Body of pancreas (tissue), 4 donors: ENCODE data around the gene REXO4. TPM values are rescaled to one million over a fixed set of nuclear protein-coding genes. Genes with fewer than 3 reads are reported as not detected.
A peak's percentile ranks its signal among the peaks of the same experiment; 100 is the strongest.

Experiments
- ATAC-seq: fragments of 150-250 bp; one replicate; pipeline ENCODE4 v1.9.1; 2016
- DNase-seq, 4 donors: peaks; one replicate each; pipeline ENCODE4 v3.0.0-alpha.2; 2019
- H3K27ac ChIP-seq, 4 donors: fragments of 200-600 bp; sonication (generic); 1 replicate in 3 of 4; 2 replicates in 1 of 4; pipeline versions ENCODE4 v1.5.1 to v1.6.1; 2016 to 2019; ENCODE audit warnings: mild to moderate bottlenecking in 1 of 4, mixed read lengths in 1 of 4, moderate library complexity in 1 of 4
- H3K27me3 ChIP-seq, 2 donors: fragments of 200-600 bp; sonication (generic); one replicate each; pipeline ENCODE4 v1.6.0; 2016; ENCODE audit warnings: mild to moderate bottlenecking in 1 of 2
- H3K36me3 ChIP-seq, 2 donors: fragments of 200-600 bp; sonication (generic); replicated peaks in 1 of 2; 2 replicates each; pipeline ENCODE4 v1.5.1; 2016; ENCODE audit warnings: low read depth in 2 of 2; ENCODE audit not compliant: insufficient read depth in 1 of 2
- H3K4me1 ChIP-seq: fragments of 200-600 bp; sonication (generic); one replicate; pipeline ENCODE4 v1.6.0; 2016
- H3K4me3 ChIP-seq, 2 donors: fragments of 200-600 bp; sonication (generic); 1 replicate in 1 of 2; 2 replicates in 1 of 2; pipeline ENCODE4 v1.5.1; 2016 to 2019
- H3K9me3 ChIP-seq, 3 donors: fragments of 200-600 bp; sonication (generic); 1 replicate in 2 of 3; 2 replicates in 1 of 3; pipeline ENCODE4 v1.5.1; 2016
- POLR2A ChIP-seq, 3 donors: fragments of 450-650 bp; IDR thresholded peaks; one replicate each; pipeline ENCODE4 v1.6.1; 2016; ENCODE audit warnings: antibody characterized with exemption in 3 of 3, mild to moderate bottlenecking in 2 of 3
- WGBS, 2 donors: methylation state at CpG; one replicate each; pipeline ENCODE4 v1.1.5; 2017; 5-methylcytosine and 5-hydroxymethylcytosine counted together
- intact Hi-C: fragments of 100-400 bp; cut with DNase I; formaldehyde crosslinking; loops from one replicate; pipeline ENCODE4 v1.15.1; 2023
- total RNA-seq, 2 donors: library from RNA; depleted of rRNA; stranded (reverse); fragments of >200 nt; gene quantifications; one replicate each; pipeline ENCODE4 v1.1.0, GENCODE V29; 2016
- TF ChIP-seq, protein P1 (sequence below), 7 experiments: fragments of 450-650 bp in 4 of 7; fragments of 200-600 bp in 3 of 7; sonication (generic) in 3 of 7; IDR thresholded peaks; one replicate each; pipeline ENCODE4 v1.5.1; 2016 to 2019; ENCODE audit warnings: antibody characterized with exemption in 7 of 7

The REXO4 gene
- total RNA-seq, 2 donors from 2014 or later = 15.6 to 21.8 TPM

DNA sequence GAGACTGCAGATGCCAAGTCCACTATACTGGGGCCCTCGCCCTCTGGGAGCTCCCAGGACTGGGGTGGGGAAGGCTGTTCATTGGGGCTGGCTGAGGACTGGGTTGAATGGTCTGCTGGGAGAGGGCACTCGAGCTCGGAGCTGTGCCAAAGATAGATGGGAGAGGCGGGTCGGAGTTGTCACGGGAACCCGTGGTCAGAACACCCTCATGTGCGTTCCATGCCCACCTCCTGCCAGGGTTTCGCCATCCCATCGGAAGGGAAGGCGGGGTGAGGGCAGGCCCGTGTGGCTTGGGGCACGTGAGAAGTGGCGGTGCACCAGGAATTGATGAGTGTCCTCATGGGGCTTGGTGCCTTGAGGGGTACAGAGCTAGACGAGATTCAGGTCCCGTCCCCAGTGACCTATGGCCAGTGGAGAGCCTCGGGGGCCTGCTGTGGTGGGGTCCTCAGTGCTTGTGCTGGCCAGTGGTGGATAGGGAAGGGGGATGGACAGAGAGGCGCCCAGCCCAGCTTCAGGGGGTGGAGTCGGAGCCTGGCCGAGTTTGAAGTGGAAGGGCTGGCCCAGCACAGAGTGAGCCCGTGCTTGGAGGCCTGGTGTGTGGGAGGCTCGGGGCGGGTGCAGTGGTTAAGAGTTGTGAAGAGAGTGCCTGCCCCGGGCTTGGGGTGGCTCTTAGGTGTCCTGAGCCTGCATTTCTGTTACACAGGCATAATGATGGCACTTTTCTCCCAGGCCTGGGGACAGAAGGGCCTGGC lies 46.2 kb upstream of the REXO4 start:
- intact Hi-C loops = no loop called here
- Histone ChIP-seq H3K36me3 (no peaks in the 10 kb centered on the region), H3K4me1 (peaks cover 27% of the 10 kb centered on the region), H3K27ac (peak overlapping the region in 1 of 4 donors; percentile 34), H3K27me3 (no peaks in the 10 kb centered on the region), H3K9me3 (no peaks in the 10 kb centered on the region), H3K4me3 (no peak overlapping the region)
- DNase-seq (no peak), ATAC-seq (no peak)
- TF ChIP-seq, protein P1, sequence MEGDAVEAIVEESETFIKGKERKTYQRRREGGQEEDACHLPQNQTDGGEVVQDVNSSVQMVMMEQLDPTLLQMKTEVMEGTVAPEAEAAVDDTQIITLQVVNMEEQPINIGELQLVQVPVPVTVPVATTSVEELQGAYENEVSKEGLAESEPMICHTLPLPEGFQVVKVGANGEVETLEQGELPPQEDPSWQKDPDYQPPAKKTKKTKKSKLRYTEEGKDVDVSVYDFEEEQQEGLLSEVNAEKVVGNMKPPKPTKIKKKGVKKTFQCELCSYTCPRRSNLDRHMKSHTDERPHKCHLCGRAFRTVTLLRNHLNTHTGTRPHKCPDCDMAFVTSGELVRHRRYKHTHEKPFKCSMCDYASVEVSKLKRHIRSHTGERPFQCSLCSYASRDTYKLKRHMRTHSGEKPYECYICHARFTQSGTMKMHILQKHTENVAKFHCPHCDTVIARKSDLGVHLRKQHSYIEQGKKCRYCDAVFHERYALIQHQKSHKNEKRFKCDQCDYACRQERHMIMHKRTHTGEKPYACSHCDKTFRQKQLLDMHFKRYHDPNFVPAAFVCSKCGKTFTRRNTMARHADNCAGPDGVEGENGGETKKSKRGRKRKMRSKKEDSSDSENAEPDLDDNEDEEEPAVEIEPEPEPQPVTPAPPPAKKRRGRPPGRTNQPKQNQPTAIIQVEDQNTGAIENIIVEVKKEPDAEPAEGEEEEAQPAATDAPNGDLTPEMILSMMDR (IDR thresholded peaks at IDR 0.05) = no peak
- no peak for TF ChIP-seq POLR2A (IDR thresholded peaks at IDR 0.05)
- 74 to 76% methylated on average over 13 to 24 of the region's 24 CpGs for WGBS, 2 donors

DNA sequence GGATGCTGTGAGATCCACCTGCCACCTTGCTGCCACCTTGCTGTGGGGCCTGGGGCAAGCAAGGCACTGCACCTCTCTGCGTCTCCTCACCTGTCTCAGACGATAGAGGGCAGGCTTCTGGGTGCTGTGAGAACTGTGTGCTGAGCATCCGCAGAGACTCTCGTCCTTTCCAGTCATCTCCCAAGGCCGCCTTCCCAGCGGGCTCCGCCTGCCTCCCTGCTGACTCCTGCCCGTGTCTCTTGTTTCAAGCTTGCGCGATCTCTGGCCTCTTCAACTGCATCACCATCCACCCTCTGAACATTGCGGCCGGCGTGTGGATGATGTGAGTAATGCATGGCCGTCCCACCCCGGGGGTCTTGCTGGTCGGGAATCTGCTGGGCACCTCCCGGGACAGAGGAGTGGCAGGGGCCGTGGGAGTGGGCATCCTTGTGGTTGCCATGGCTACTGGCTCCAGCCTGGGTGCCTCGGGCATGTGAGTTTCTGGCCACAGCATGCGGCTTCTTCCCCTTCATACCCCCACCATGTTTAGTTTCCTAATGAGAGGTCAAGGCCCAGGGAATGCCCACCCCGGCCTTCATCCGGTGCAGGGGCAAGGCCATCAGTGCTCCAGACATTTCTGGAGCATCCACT lies 45.5 kb upstream of the REXO4 start:
- no peaks in the 10 kb centered on the region for H3K27me3 ChIP-seq
- H3K4me3 ChIP-seq = no peak overlapping the region
- peak overlapping the region in 1 of 4 donors; percentile 34 for H3K27ac ChIP-seq
- TF ChIP-seq, protein P1 (IDR thresholded peaks at IDR 0.05) = peak in 3 of 7 experiments; percentile 25 to 40 (median 27)
- TF ChIP-seq POLR2A (IDR thresholded peaks at IDR 0.05) = no peak
- H3K9me3 ChIP-seq = no peaks in the 10 kb centered on the region
- peaks cover 31% of the 10 kb centered on the region for H3K4me1 ChIP-seq
- intact Hi-C loops = no loop called here
- WGBS, 2 donors = 86 to 88% methylated on average over 21 to 22 of the region's 22 CpGs
- H3K36me3 ChIP-seq = no peaks in the 10 kb centered on the region
- ATAC-seq (no peak), DNase-seq (peak in 1 of 4 donors; percentile 28)

DNA sequence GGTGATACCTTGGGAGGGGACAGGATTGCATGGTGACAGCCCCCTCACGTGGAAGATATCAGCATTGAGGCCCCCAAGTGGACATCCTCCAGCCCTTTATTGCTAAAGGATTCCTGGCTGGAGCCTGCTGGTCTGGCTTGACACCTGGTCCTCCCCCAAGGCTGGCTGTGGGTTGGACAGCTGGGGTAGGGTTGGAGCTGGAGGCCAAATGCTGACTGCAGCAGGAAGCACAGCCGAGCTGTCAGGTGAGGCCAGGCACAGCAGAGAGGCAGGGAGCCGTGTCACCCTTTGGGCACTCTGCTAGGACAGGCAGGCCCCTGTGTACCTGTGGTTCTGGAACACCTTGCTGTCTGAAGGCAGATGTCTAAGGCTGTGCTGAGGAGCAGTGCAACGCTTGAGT lies 44.2 kb upstream of the REXO4 start:
- Histone ChIP-seq H3K4me1 (peaks cover 22% of the 10 kb centered on the region), H3K9me3 (no peaks in the 10 kb centered on the region), H3K27ac (peak overlapping the region in 2 of 4 donors; percentile 93 to 97), H3K27me3 (no peaks in the 10 kb centered on the region), H3K36me3 (no peaks in the 10 kb centered on the region), H3K4me3 (no peak overlapping the region)
- TF ChIP-seq, protein P1 (IDR thresholded peaks at IDR 0.05) = no peak
- TF ChIP-seq POLR2A (IDR thresholded peaks at IDR 0.05) = no peak
- 49 to 81% methylated on average over 2 to 4 of the region's 4 CpGs for WGBS, 2 donors
- ATAC-seq (no peak), DNase-seq (peak in 3 of 4 donors; percentile 38 to 56 (median 49))
- intact Hi-C loops = no loop called here

DNA sequence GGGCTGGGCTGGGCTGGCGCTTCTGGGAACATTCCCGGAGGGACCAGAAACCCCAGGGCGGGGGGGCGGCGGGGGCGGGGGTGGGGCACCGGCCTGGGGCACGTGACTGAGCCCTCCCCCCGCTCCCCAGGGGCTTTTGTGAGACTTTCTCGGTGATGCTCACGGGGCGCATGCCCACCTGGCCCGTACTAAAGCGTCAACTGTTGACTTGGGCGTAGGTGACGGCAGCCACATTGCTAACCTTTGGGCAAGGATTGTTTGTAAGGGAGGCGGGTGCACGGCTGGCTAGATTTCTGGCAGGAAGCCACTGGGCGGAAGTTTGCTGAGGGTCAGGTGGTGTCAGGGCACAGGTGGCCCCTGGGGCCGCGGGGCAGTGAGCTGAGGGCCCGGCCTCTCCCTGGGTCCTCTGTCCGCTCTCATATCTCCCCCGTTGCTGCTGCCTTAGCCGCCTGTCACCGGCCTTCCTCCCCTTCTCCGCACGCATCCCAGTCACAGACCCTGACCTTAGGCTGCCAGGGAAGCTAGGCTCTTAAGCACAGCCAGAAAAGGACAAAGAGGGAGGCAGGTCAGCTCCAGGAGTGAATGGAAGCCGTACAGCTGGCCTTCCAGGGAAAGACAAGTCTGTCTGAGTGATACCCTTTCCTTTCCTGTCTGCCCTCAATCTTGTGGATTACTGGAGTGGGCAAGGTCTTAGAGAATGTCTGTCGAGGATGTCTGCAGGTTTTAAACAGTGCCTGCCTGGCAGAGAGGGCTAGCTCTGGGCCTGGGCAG lies 42.8 kb upstream of the REXO4 start:
- WGBS, 2 donors = 3 to 5% methylated on average over 21 of the region's 30 CpGs
- DNase-seq (peak; percentile 87 to 93 (median 90)), ATAC-seq (peak; percentile 36)
- Histone ChIP-seq H3K36me3 (no peaks in the 10 kb centered on the region), H3K27me3 (no peaks in the 10 kb centered on the region), H3K27ac (peak overlapping the region; percentile 93 to 98 (median 96)), H3K4me1 (peaks cover 22% of the 10 kb centered on the region), H3K4me3 (peak overlapping the region; percentile 32 to 84), H3K9me3 (no peaks in the 10 kb centered on the region)
- peak in 2 of 3 donors; percentile 9 to 50 for TF ChIP-seq POLR2A (IDR thresholded peaks at IDR 0.05)
- TF ChIP-seq, protein P1 (IDR thresholded peaks at IDR 0.05) = no peak
- intact Hi-C loops = no loop called here
